MM.1S (cell line): Measurements from ENCODE around the gene DEDD2.

ENCODE experiments used
- CTCF ChIP-seq: fragments of 300-600 bp; sonication (generic); IDR thresholded peaks from 2 replicates; pipeline ENCODE4 v1.5.1; 2016; ENCODE audit warnings: antibody characterized with exemption, low read length, mixed read lengths
- EZH2 ChIP-seq: fragments of 300-600 bp; sonication (generic); optimal IDR thresholded peaks from 2 replicates; pipeline ENCODE3; 2017; ENCODE audit warnings: low read depth, mild to moderate bottlenecking, antibody characterized with exemption, low read length, mixed read lengths
- EZH2phosphoT487 ChIP-seq: fragments of 300-600 bp; sonication (generic); IDR thresholded peaks from 2 replicates; pipeline ENCODE4 v1.6.1; 2018; ENCODE audit warnings: antibody characterized with exemption, low read length

DNA sequence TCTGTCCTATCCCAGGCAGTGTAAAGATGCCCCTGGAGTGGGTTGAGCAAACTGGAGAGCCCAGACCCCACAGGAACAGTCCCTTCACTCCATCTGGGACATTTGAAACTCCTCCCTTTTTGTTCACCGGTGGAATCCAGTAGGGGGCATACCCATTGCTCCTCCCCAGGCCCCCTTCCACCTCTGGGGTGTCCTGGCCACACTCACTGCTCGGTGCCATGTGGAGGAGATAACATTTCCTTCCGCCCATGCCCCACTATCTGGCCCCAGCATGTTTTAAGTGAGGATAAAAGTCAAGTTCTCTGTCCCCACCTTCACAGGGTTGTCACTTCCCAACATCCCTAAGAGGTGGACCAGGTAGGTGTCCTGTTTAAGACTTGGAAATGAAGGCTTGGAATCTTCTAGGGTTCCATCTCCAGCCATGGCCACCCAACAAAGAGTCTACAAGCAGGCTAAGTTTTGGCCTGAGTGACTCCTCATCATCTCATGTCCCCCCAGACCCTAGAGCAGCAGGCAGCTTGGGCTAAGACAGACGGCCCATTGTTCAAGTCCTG, 11.9 kb upstream of the DEDD2 start:
- no peak for TF ChIP-seq CTCF
- no peak for TF ChIP-seq EZH2
- TF ChIP-seq EZH2phosphoT487: no peak
